Esophagus muscularis mucosa (tissue), 4 donors: ENCODE data around the gene NUTF2. TPM values are rescaled to one million over a fixed set of nuclear protein-coding genes. Genes with fewer than 3 reads are reported as not detected.

Source experiments
- DNase-seq: peaks from one replicate; pipeline ENCODE4 v3.0.0-alpha.2; 2017; ENCODE audit errors: extremely low spot score
- H3K27ac ChIP-seq, 4 donors: fragments of 200-600 bp; sonication (generic); replicated peaks in 1 of 4; 1 replicate in 3 of 4; 2 replicates in 1 of 4; pipeline ENCODE4 v1.5.1; 2016 to 2019; ENCODE audit warnings: mild to moderate bottlenecking in 1 of 4
- H3K27me3 ChIP-seq, 4 donors: fragments of 200-600 bp; sonication (generic); one replicate each; pipeline versions ENCODE4 v1.5.1 to v1.6.0; 2016 to 2019
- H3K36me3 ChIP-seq, 4 donors: fragments of 200-600 bp; sonication (generic); one replicate each; pipeline ENCODE4 v1.5.1; 2016 to 2019
- H3K4me1 ChIP-seq, 4 donors: fragments of 200-600 bp; sonication (generic); one replicate each; pipeline ENCODE4 v1.5.1; 2016 to 2019
- H3K4me3 ChIP-seq, 4 donors: fragments of 200-600 bp; sonication (generic); 1 replicate in 2 of 4; 2 replicates in 2 of 4; pipeline ENCODE4 v1.5.1; 2016 to 2019; ENCODE audit warnings: mild to moderate bottlenecking in 4 of 4, moderate library complexity in 1 of 4
- H3K9me3 ChIP-seq, 4 donors: fragments of 200-600 bp; sonication (generic); 1 replicate in 3 of 4; 2 replicates in 1 of 4; pipeline ENCODE4 v1.5.1; 2016 to 2019
- CTCF ChIP-seq, 3 experiments: fragments of 200-600 bp in 2 of 3; fragments of 450-650 bp in 1 of 3; sonication (generic) in 2 of 3; IDR thresholded peaks; one replicate each; pipeline ENCODE4 v1.5.1; 2017 to 2019; ENCODE audit warnings: antibody characterized with exemption in 3 of 3, mild to moderate bottlenecking in 2 of 3, moderate library complexity in 1 of 3
- EP300 ChIP-seq: sonication (generic); formaldehyde crosslinking; IDR thresholded peaks from one replicate; pipeline ENCODE4 v1.6.1; 2017; ENCODE audit warnings: antibody characterized with exemption
- POLR2A ChIP-seq: fragments of 450-650 bp; IDR thresholded peaks from one replicate; pipeline ENCODE4 v1.6.1; 2017; ENCODE audit warnings: antibody characterized with exemption, moderate library complexity, mild to moderate bottlenecking, low read depth
- POLR2AphosphoS5 ChIP-seq, 2 donors: sonication (generic); formaldehyde crosslinking; IDR thresholded peaks; one replicate each; pipeline ENCODE4 v1.6.1; 2017; ENCODE audit warnings: antibody characterized with exemption in 2 of 2
- WGBS: methylation state at CpG from one replicate; pipeline ENCODE4 v1.1.5; 2018; 5-methylcytosine and 5-hydroxymethylcytosine counted together
- intact Hi-C: fragments of 100-400 bp; cut with DNase I; formaldehyde crosslinking; loops from one replicate; pipeline ENCODE4 v1.15.1; 2023
- total RNA-seq, 4 donors: library from RNA; depleted of rRNA; stranded (reverse); fragments of >200 nt; gene quantifications; one replicate each; pipeline versions ENCODE4 v1.1.0 to v1.2.1, GENCODE V29; 2016

NUTF2 gene
- total RNA-seq, 4 donors from 2014 or later: 101 to 246 (median 174) TPM

- DNase-seq: no peak
- peaks cover 58 to 69% (median 65%) of the 10 kb centered on the region in 4 donors for H3K36me3 ChIP-seq
- intact Hi-C loops: no loop called here
- H3K27ac ChIP-seq: no peak overlapping the region
- no peaks in the 10 kb centered on the region for H3K27me3 ChIP-seq
- WGBS: 91% methylated on average over 5 of the region's 11 CpGs
- H3K4me3 ChIP-seq: no peak overlapping the region
- H3K4me1 ChIP-seq: peaks cover 35 to 43% (median 37%) of the 10 kb centered on the region in 4 donors
- no peaks in the 10 kb centered on the region for H3K9me3 ChIP-seq
- no peak for TF ChIP-seq CTCF (IDR thresholded peaks at IDR 0.05)
- TF ChIP-seq EP300: no peak
- no peak for TF ChIP-seq POLR2A
- no peak for TF ChIP-seq POLR2AphosphoS5 (IDR thresholded peaks at IDR 0.05)
These were observed 30.3 kb downstream of the NUTF2 start for GRCh38 chr16:67877064-67877463.

GRCh38 chr16:67878232-67878631 is 31.5 kb downstream of the NUTF2 start:
- Histone ChIP-seq H3K36me3 (peaks cover 70 to 78% (median 77%) of the 10 kb centered on the region in 4 donors), H3K4me1 (peaks cover 29 to 41% (median 34%) of the 10 kb centered on the region in 4 donors), H3K27me3 (no peaks in the 10 kb centered on the region), H3K9me3 (no peaks in the 10 kb centered on the region), H3K4me3 (no peak overlapping the region), H3K27ac (no peak overlapping the region)
- TF ChIP-seq EP300 (no peak), POLR2A (no peak), CTCF (IDR thresholded peaks at IDR 0.05) (no peak), POLR2AphosphoS5 (IDR thresholded peaks at IDR 0.05) (no peak)
- WGBS: 73% methylated on average over 5 of the region's 6 CpGs
- no peak for DNase-seq
- intact Hi-C loops: no loop called here

- no peak for DNase-seq
- H3K4me1 ChIP-seq: peaks cover 29 to 45% (median 36%) of the 10 kb centered on the region in 4 donors
- peaks cover 74 to 84% (median 83%) of the 10 kb centered on the region in 4 donors for H3K36me3 ChIP-seq
- intact Hi-C loops: no loop called here
- no peak for TF ChIP-seq EP300
- TF ChIP-seq POLR2AphosphoS5 (IDR thresholded peaks at IDR 0.05): no peak
- TF ChIP-seq POLR2A: no peak
- TF ChIP-seq CTCF (IDR thresholded peaks at IDR 0.05): no peak
- WGBS: 96% methylated on average over 8 of the region's 9 CpGs
- H3K27me3 ChIP-seq: no peaks in the 10 kb centered on the region
- no peak overlapping the region for H3K4me3 ChIP-seq
- H3K27ac ChIP-seq: no peak overlapping the region
- no peaks in the 10 kb centered on the region for H3K9me3 ChIP-seq
These were observed 32.1 kb downstream of the NUTF2 start for GRCh38 chr16:67878846-67879245.

GRCh38 chr16:67879462-67879861 is 32.7 kb downstream of the NUTF2 start:
- 89% methylated on average over 12 of the region's 12 CpGs for WGBS
- Histone ChIP-seq H3K4me3 (no peak overlapping the region), H3K27me3 (no peaks in the 10 kb centered on the region), H3K36me3 (peaks cover 74 to 90% (median 88%) of the 10 kb centered on the region in 4 donors), H3K9me3 (no peaks in the 10 kb centered on the region), H3K27ac (no peak overlapping the region), H3K4me1 (peaks cover 29 to 45% (median 36%) of the 10 kb centered on the region in 4 donors)
- TF ChIP-seq EP300 (no peak), CTCF (IDR thresholded peaks at IDR 0.05) (no peak), POLR2AphosphoS5 (IDR thresholded peaks at IDR 0.05) (no peak), POLR2A (no peak)
- intact Hi-C loops: no loop called here
- no peak for DNase-seq

GRCh38 chr16:67879936-67880335 is 33.2 kb downstream of the NUTF2 start:
- TF ChIP-seq POLR2A: no peak
- no peak for TF ChIP-seq CTCF (IDR thresholded peaks at IDR 0.05)
- no peak for TF ChIP-seq EP300
- TF ChIP-seq POLR2AphosphoS5 (IDR thresholded peaks at IDR 0.05): no peak
- no peak overlapping the region for H3K4me3 ChIP-seq
- WGBS: 82% methylated on average over 2 of the region's 5 CpGs
- peaks cover 29 to 45% (median 36%) of the 10 kb centered on the region in 4 donors for H3K4me1 ChIP-seq
- no peaks in the 10 kb centered on the region for H3K27me3 ChIP-seq
- DNase-seq: no peak
- H3K9me3 ChIP-seq: no peaks in the 10 kb centered on the region
- intact Hi-C loops: loop anchor here (5.0 kb wide), 1 partner anchor 162 kb away; no protein-coding TSS in a partner anchor
- H3K27ac ChIP-seq: no peak overlapping the region
- H3K36me3 ChIP-seq: peaks cover 74 to 95% (median 89%) of the 10 kb centered on the region in 4 donors
